Activated CD4-positive, CD25-positive, alpha-beta regulatory T cell (primary cell): ENCODE measurements around the gene ALCAM.

ENCODE experiments used
- DNase-seq, 4 experiments: peaks; one replicate each; lab custom pipeline; 2025; lab: John Stamatoyannopoulos, UW

The ALCAM gene

GRCh38 chr3:105429034-105429762, 62.5 kb downstream of the ALCAM start:
- no peak for DNase-seq

- DNase-seq = no peak
Observed at GRCh38 chr3:105430455-105430854, 63.7 kb downstream of the ALCAM start.

- DNase-seq = no peak
Observed at GRCh38 chr3:105431200-105431599, 64.5 kb downstream of the ALCAM start.

GRCh38 chr3:105435277-105435676, 68.6 kb downstream of the ALCAM start:
- no peak for DNase-seq

GRCh38 chr3:105436687-105437086, 70.0 kb downstream of the ALCAM start:
- no peak for DNase-seq

- DNase-seq = no peak
Observed at GRCh38 chr3:105440113-105440512, 73.4 kb downstream of the ALCAM start.

GRCh38 chr3:105444725-105445124, 78.0 kb downstream of the ALCAM start:
- DNase-seq = no peak

- no peak for DNase-seq
Observed at GRCh38 chr3:105448338-105448982, 81.8 kb downstream of the ALCAM start.

GRCh38 chr3:105449414-105449813, 82.7 kb downstream of the ALCAM start:
- DNase-seq = no peak

GRCh38 chr3:105456017-105456416, 89.3 kb downstream of the ALCAM start:
- DNase-seq = no peak

GRCh38 chr3:105458518-105459215, 92.0 kb downstream of the ALCAM start:
- no peak for DNase-seq

GRCh38 chr3:105459566-105460290, 93.0 kb downstream of the ALCAM start:
- DNase-seq = no peak

GRCh38 chr3:105463620-105464019, 96.9 kb downstream of the ALCAM start:
- DNase-seq = no peak

- DNase-seq = no peak
Observed at GRCh38 chr3:105465251-105465853, 98.6 kb downstream of the ALCAM start.

- DNase-seq = no peak
Observed at GRCh38 chr3:105466072-105466471, 99.4 kb downstream of the ALCAM start.

- DNase-seq = no peak
Observed at GRCh38 chr3:105466495-105467404, 100.0 kb downstream of the ALCAM start.

GRCh38 chr3:105470851-105471250, 104.1 kb downstream of the ALCAM start:
- no peak for DNase-seq

- DNase-seq = no peak
Observed at GRCh38 chr3:105473521-105474223, 107.0 kb downstream of the ALCAM start.

- DNase-seq = no peak
Observed at GRCh38 chr3:105480768-105481167, 114.1 kb downstream of the ALCAM start.

GRCh38 chr3:105483476-105483875, 116.8 kb downstream of the ALCAM start:
- DNase-seq = no peak
